Measurements from ENCODE around the gene TIPRL. TPM values are rescaled to one million over a fixed set of nuclear protein-coding genes. Genes with fewer than 3 reads are reported as not detected.

Gene TIPRL
- total and polyA plus RNA-seq, 2 donors (not counting 1 experiment from before 2014, with no cell fraction given), result 5.1 to 24.9 TPM

- Mint-ChIP-seq H3K27ac (no peak overlapping the region), H3K4me1 (peaks cover 18% of the 10 kb centered on the region)
- CTCF ChIA-PET, result interaction anchor here (1.0 to 1.9 kb wide), 3 partner anchors 9 to 22 kb away, joined by 3 to 5 read pairs (median 4); no protein-coding TSS in a partner anchor
Measured at GRCh38 chr1:168141871-168142385, 36.8 kb upstream of the TIPRL start.

More at GRCh38 chr1:168141871-168142385, 36.8 kb upstream of the TIPRL start:
- Mint-ChIP-seq H3K4me3 (no peak overlapping the region), H3K9me3 (ENCODE audit: insufficient read depth) (no peaks in the 10 kb centered on the region), H3K27me3 (peaks cover 5% of the 10 kb centered on the region)
- POLR2A ChIA-PET, result no interaction called here
- no peaks in the 10 kb centered on the region for H4K20me1 ChIP-seq (ENCODE audit: control insufficient read depth, insufficient read depth, low read length, poor library complexity, severe bottlenecking)
- H3K27me3 ChIP-seq (replicated peaks in 1 of 4; ENCODE audit: control extremely low read depth in 1 of 4, control insufficient read depth in 3 of 4, insufficient read depth in 4 of 4, low read length in 3 of 4), result peaks cover 0 to 7% (median 2%) of the 10 kb centered on the region in 4 experiments
- no peaks in the 10 kb centered on the region for H3K9me3 ChIP-seq (ENCODE audit: control extremely low read depth in 1 of 3, control insufficient read depth in 2 of 3, insufficient read depth in 1 of 3, low read length in 2 of 3)
- H3K36me3 ChIP-seq (replicated peaks in 1 of 2; ENCODE audit: control extremely low read depth in 1 of 2, control insufficient read depth in 1 of 2, extremely low read depth in 1 of 2, insufficient read depth in 2 of 2, low read length in 1 of 2), result no peaks in the 10 kb centered on the region
- H3K4me2 ChIP-seq (replicated peaks; ENCODE audit: low read depth, low read length, poor library complexity, severe bottlenecking), result no peak overlapping the region
- TF ChIP-seq EZH2 (IDR thresholded peaks at IDR 0.05; ENCODE audit: borderline replicate concordance, insufficient read depth, low read depth, low read length, poor library complexity, severe bottlenecking), result no peak
- no peak for TF ChIP-seq CTCF (IDR thresholded peaks at IDR 0.05)
- ATAC-seq (ENCODE audit: low read depth) (no peak), DNase-seq (no peak)
- H3K4me1 ChIP-seq (ENCODE audit: control insufficient read depth in 2 of 2, insufficient read depth in 2 of 2, low read length in 2 of 2), result peaks cover 6 to 12% of the 10 kb centered on the region in 2 donors
- no peaks in the 10 kb centered on the region for H3K79me2 ChIP-seq (ENCODE audit: control insufficient read depth, insufficient read depth, low read length)
- no peak overlapping the region for H3K4me3 ChIP-seq (ENCODE audit: control extremely low read depth in 1 of 5, extremely low read depth in 1 of 5, insufficient read depth in 1 of 5, low read depth in 2 of 5, low read length in 4 of 5)
- no peak overlapping the region for H2AFZ ChIP-seq (ENCODE audit: insufficient read depth, low read depth, low read length, poor library complexity, severe bottlenecking)
- H3K9ac ChIP-seq (ENCODE audit: low read length), result no peak overlapping the region
- H3K27ac ChIP-seq (ENCODE audit: low read length in 2 of 2), result no peak overlapping the region
- 100% methylated on average over 1 of the region's 3 CpGs for WGBS (ENCODE audit: insufficient coverage)
- intact Hi-C loops (cut with micrococcal nuclease), result no loop called here

All from B cell (primary cell).